ENCODE measurements around the gene SERINC1. TPM values are rescaled to one million over a fixed set of nuclear protein-coding genes. Genes with fewer than 3 reads are reported as not detected.

The SERINC1 gene
- total and polyA plus RNA-seq, 9 donors: 125 to 207 (median 160) TPM

- no peaks in the 10 kb centered on the region for H3K4me1 ChIP-seq (ENCODE audit: insufficient read depth)
- 89 to 100% (median 100%) methylated on average over 1 of the region's 1 CpG for WGBS, 3 donors
- TF ChIP-seq POLR2A (IDR thresholded peaks at IDR 0.05) (no peak), CTCF (IDR thresholded peaks at IDR 0.05) (no peak), EP300 (IDR thresholded peaks at IDR 0.05) (no peak)
- H3K27ac ChIP-seq: no peak overlapping the region
- no peak overlapping the region for H3K4me3 ChIP-seq
- H3K27me3 ChIP-seq: no peaks in the 10 kb centered on the region
- H3K36me3 ChIP-seq: no peaks in the 10 kb centered on the region
- DNase-seq: no peak
- no peaks in the 10 kb centered on the region for H3K9me3 ChIP-seq
- intact Hi-C loops (cut with DNase I): no loop called here
Measured at GRCh38 chr6:122445274-122445673, 26.3 kb downstream of the SERINC1 start.

DNA sequence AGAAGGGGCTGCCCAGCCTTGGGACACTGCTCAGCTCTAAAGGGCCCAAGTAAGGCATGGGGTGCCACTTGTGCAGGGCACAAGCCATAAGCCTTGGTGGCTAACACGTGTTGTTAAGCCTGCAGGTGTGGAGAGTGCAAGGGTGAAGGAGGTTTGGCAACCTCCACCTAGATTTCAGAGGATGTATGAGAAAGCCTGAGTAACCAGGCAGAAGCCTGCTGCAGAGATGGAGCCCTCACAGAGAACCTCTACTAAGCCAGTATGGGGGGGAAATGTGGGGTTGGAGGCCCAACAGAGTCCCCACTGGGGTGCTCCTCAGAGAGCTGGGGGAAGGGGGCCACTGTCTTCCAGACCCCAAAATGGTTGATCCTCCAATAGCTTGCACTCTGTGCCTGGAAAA lies 32.6 kb downstream of the SERINC1 start:
- Histone ChIP-seq H3K9me3 (peaks cover 0 to 6% of the 10 kb centered on the region in 2 donors), H3K27ac (no peak overlapping the region), H3K4me1 (ENCODE audit: insufficient read depth) (no peaks in the 10 kb centered on the region), H3K27me3 (no peaks in the 10 kb centered on the region), H3K36me3 (no peaks in the 10 kb centered on the region), H3K4me3 (no peak overlapping the region)
- WGBS, 3 donors: 82 to 98% (median 96%) methylated on average over 1 of the region's 1 CpG
- intact Hi-C loops (cut with DNase I): no loop called here
- TF ChIP-seq POLR2A (IDR thresholded peaks at IDR 0.05): no peak
- TF ChIP-seq CTCF (IDR thresholded peaks at IDR 0.05): no peak
- no peak for TF ChIP-seq EP300 (IDR thresholded peaks at IDR 0.05)
- DNase-seq: no peak

- Histone ChIP-seq H3K27me3 (no peaks in the 10 kb centered on the region), H3K36me3 (no peaks in the 10 kb centered on the region), H3K4me1 (ENCODE audit: insufficient read depth) (no peaks in the 10 kb centered on the region), H3K27ac (no peak overlapping the region), H3K9me3 (no peaks in the 10 kb centered on the region), H3K4me3 (no peak overlapping the region)
- DNase-seq: no peak
- TF ChIP-seq CTCF (IDR thresholded peaks at IDR 0.05) (no peak), EP300 (IDR thresholded peaks at IDR 0.05) (no peak), POLR2A (IDR thresholded peaks at IDR 0.05) (no peak)
- intact Hi-C loops (cut with DNase I): no loop called here
- 89 to 92% (median 91%) methylated on average over 3 of the region's 3 CpGs for WGBS, 3 donors
Measured at GRCh38 chr6:122432816-122433215, 38.8 kb downstream of the SERINC1 start.

DNA sequence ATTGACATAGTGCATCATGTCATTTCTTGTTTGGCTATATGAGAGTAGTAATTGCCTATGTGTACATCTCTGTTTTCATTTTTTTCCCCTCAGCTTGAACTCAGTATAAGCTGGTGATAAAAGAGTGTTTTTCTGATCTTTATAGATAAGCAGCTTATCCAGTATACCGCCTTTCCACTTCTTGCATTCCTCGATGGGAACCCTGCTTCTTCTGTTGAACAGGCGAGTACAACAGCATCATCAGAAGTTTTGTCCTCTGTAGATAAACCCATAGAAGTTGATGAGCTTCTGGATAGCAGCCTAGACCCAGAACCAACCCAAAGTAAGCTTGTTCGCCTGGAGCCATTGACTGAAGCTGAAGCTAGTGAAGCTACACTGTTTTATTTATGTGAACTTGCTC lies 39.8 kb downstream of the SERINC1 start:
- no peak overlapping the region for H3K4me3 ChIP-seq
- H3K9me3 ChIP-seq: no peaks in the 10 kb centered on the region
- no peaks in the 10 kb centered on the region for H3K4me1 ChIP-seq (ENCODE audit: insufficient read depth)
- H3K27ac ChIP-seq: no peak overlapping the region
- intact Hi-C loops (cut with DNase I): no loop called here
- TF ChIP-seq CTCF (IDR thresholded peaks at IDR 0.05) (no peak), POLR2A (IDR thresholded peaks at IDR 0.05) (no peak), EP300 (IDR thresholded peaks at IDR 0.05) (no peak)
- H3K27me3 ChIP-seq: no peaks in the 10 kb centered on the region
- no peak for DNase-seq
- WGBS, 3 donors: 96 to 97% (median 96%) methylated on average over 4 of the region's 4 CpGs
- H3K36me3 ChIP-seq: no peaks in the 10 kb centered on the region

DNA sequence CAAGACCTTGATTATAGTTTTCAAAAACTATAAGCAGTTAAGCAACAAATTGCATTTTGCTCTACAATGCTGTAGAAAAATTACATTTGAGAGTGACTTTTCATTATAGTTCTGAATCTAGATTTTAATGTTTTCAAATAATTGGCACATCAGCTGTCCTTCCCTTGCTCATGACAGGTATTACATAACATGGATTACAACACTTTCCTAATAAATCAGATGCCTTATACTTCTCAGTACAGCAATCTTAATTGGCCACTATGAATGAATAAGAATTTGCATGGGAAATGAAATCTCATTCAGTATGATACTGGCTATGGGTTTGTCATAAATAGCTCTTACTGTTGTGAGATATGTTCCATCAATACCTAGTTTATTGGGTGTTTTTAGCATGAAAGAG lies 42.3 kb downstream of the SERINC1 start:
- TF ChIP-seq CTCF (IDR thresholded peaks at IDR 0.05) (no peak), POLR2A (IDR thresholded peaks at IDR 0.05) (no peak), EP300 (IDR thresholded peaks at IDR 0.05) (no peak)
- Histone ChIP-seq H3K4me3 (no peak overlapping the region), H3K4me1 (ENCODE audit: insufficient read depth) (no peaks in the 10 kb centered on the region), H3K27ac (no peak overlapping the region), H3K9me3 (no peaks in the 10 kb centered on the region), H3K27me3 (no peaks in the 10 kb centered on the region), H3K36me3 (no peaks in the 10 kb centered on the region)
- intact Hi-C loops (cut with DNase I): no loop called here
- DNase-seq: no peak

Data from ovary (tissue), 9 donors.